Measurements from ENCODE around the gene NOL9.

- TF ChIP-seq SUZ12 (IDR thresholded peaks at IDR 0.05; ENCODE audit: extremely low read depth, insufficient read depth, insufficient read length) = no peak
- TF ChIP-seq YY1 (IDR thresholded peaks at IDR 0.05; ENCODE audit: insufficient read depth, insufficient read length) = no peak
- no peak for TF ChIP-seq ZNF274 (IDR thresholded peaks at IDR 0.05; ENCODE audit: low read depth, low read length)
These were observed 15.4 kb downstream of the NOL9 start for GRCh38 chr1:6538956-6539355.
